H1 (cell line): ENCODE results near the gene ARMH1. TPM values are rescaled to one million over a fixed set of nuclear protein-coding genes. Genes with fewer than 3 reads are reported as not detected.

ENCODE experiments used
- CREB1 ChIP-seq: IDR thresholded peaks from 2 replicates; pipeline ENCODE4 v1.6.1; 2012; ENCODE audit warnings: inconsistent platforms
- CTBP2 ChIP-seq: IDR thresholded peaks from 2 replicates; pipeline ENCODE4 v1.7.0; 2011; ENCODE audit warnings: borderline replicate concordance, mild to moderate bottlenecking, moderate library complexity, mixed read lengths, low read length; ENCODE audit not compliant: insufficient read depth, insufficient read length
- E2F6 ChIP-seq: IDR thresholded peaks from 2 replicates; pipeline ENCODE4 v1.6.1; 2012; ENCODE audit warnings: inconsistent platforms
- EP300 ChIP-seq, 2 experiments: IDR thresholded peaks; 1 replicate in 1 of 2; 2 replicates in 1 of 2; pipeline ENCODE4 v1.6.1; 2011 to 2012; ENCODE audit warnings: low read depth in 2 of 2, low read length in 2 of 2, mild to moderate bottlenecking in 2 of 2, borderline replicate concordance in 1 of 2, inconsistent platforms in 1 of 2, moderate library complexity in 1 of 2
- GABPA ChIP-seq: IDR thresholded peaks from 2 replicates; pipeline ENCODE4 v1.6.1; 2011; ENCODE audit warnings: mild to moderate bottlenecking, low read length, moderate library complexity, borderline replicate concordance; ENCODE audit not compliant: insufficient read depth
- GTF2F1 ChIP-seq: IDR thresholded peaks from 2 replicates; pipeline ENCODE4 v1.6.1; 2012; ENCODE audit warnings: low read depth, low read length, improper control_type of control experiment, borderline replicate concordance
- MAX ChIP-seq: IDR thresholded peaks from 2 replicates; pipeline ENCODE4 v1.6.1; 2012; ENCODE audit warnings: inconsistent platforms
- PHF8 ChIP-seq: fragments of 200-600 bp; sonication (generic); conservative IDR thresholded peaks from 2 replicates; pipeline ENCODE4 v1.7.1; 2012; ENCODE audit warnings: low read depth, mild to moderate bottlenecking, inconsistent platforms, low read length, moderate library complexity
- POLR2A ChIP-seq, 2 experiments: IDR thresholded peaks; 1 replicate in 1 of 2; 2 replicates in 1 of 2; pipeline ENCODE4 v1.6.1; 2011; ENCODE audit warnings: low read depth in 2 of 2, low read length in 2 of 2, mild to moderate bottlenecking in 2 of 2; ENCODE audit errors: control extremely low read depth in 1 of 2
- POLR2AphosphoS5 ChIP-seq: IDR thresholded peaks from 2 replicates; pipeline ENCODE4 v1.6.1; 2011; ENCODE audit warnings: low read depth, low read length
- RBBP5 ChIP-seq: IDR thresholded peaks from 2 replicates; pipeline ENCODE4 v1.7.1; 2012; ENCODE audit warnings: low read depth, mild to moderate bottlenecking, inconsistent platforms, low read length, moderate library complexity, borderline replicate concordance
- RFX5 ChIP-seq: IDR thresholded peaks from 2 replicates; pipeline ENCODE4 v1.6.1; 2011; ENCODE audit warnings: low read depth, low read length, improper control_type of control experiment, borderline replicate concordance
- RXRA ChIP-seq: IDR thresholded peaks from 2 replicates; pipeline ENCODE4 v1.6.1; 2011; ENCODE audit warnings: low read depth, mild to moderate bottlenecking, low read length, moderate library complexity; ENCODE audit not compliant: insufficient read depth
- SP1 ChIP-seq: IDR thresholded peaks from 2 replicates; pipeline ENCODE4 v1.6.1; 2011; ENCODE audit warnings: low read depth, low read length
- SP4 ChIP-seq: IDR thresholded peaks from 2 replicates; pipeline ENCODE4 v1.6.1; 2012; ENCODE audit warnings: low read length, inconsistent platforms
- SUZ12 ChIP-seq: fragments of 200-600 bp; sonication (generic); IDR thresholded peaks from 2 replicates; pipeline ENCODE4 v1.6.1; 2012; ENCODE audit warnings: mild to moderate bottlenecking, inconsistent platforms, low read length, moderate library complexity, mixed read lengths
- TAF1 ChIP-seq: IDR thresholded peaks from 2 replicates; pipeline ENCODE4 v1.6.1; 2011; ENCODE audit warnings: mild to moderate bottlenecking, low read depth, low read length
- TAF7 ChIP-seq: optimal IDR thresholded peaks from 2 replicates; pipeline ENCODE3; 2011; ENCODE audit warnings: low read depth, mild to moderate bottlenecking, inconsistent platforms, low read length, moderate library complexity, borderline replicate concordance
- TBP ChIP-seq: IDR thresholded peaks from 2 replicates; pipeline ENCODE4 v1.6.1; 2011; ENCODE audit warnings: low read depth, low read length, improper control_type of control experiment
- TCF12 ChIP-seq: IDR thresholded peaks from 2 replicates; pipeline ENCODE4 v1.6.1; 2011; ENCODE audit warnings: low read depth, mild to moderate bottlenecking, low read length
- USF2 ChIP-seq: IDR thresholded peaks from 2 replicates; pipeline ENCODE4 v1.6.1; 2011; ENCODE audit warnings: low read length, improper control_type of control experiment
- YY1 ChIP-seq: IDR thresholded peaks from 2 replicates; pipeline ENCODE4 v1.6.1; 2011; ENCODE audit warnings: low read depth, mild to moderate bottlenecking, low read length
- polyA plus RNA-seq, 7 experiments: library from polyadenylated mRNA; depleted of rRNA in 3 of 7; stranded (reverse) in 5 of 7; unstranded in 2 of 7; fragments of >200 nt in 5 of 7; fragments of 200-250 nt in 2 of 7; gene quantifications; 1 replicate in 5 of 7; 2 replicates in 1 of 7; 4 replicates in 1 of 7; pipeline versions ENCODE4 v1.2.1 to v1.2.3, GENCODE V29; 2011 to 2013; ENCODE audit warnings: missing spikeins in 2 of 7, mixed read lengths in 2 of 7
- total RNA-seq: library from RNA; stranded (reverse); fragmentation: NEBNext Ultra II Directional; extraction: Animal tissue kit (Norgen Biotek cat#: 25700); gene quantifications from 2 replicates; pipeline ENCODE4 v1.2.1, GENCODE V29; 2021

Gene ARMH1
- total and polyA plus RNA-seq, 2 of the 8 experiments (the other 6 are each of a cell fraction or from before 2014, with no cell fraction given) = 0.82 to 0.85 TPM

GRCh38 chr1:44631647-44632539 lies 42.6 kb upstream of the ARMH1 start (continued):
- TF ChIP-seq EP300 (IDR thresholded peaks at IDR 0.05; ENCODE audit: borderline replicate concordance in 1 of 2, low read depth in 2 of 2, low read length in 2 of 2) (peak in 1 of 2 experiments; percentile 36; a peak in 1 of 3 replicates), GTF2F1 (peak; percentile 78), POLR2AphosphoS5 (peak; percentile 92), CREB1 (peak; percentile 48; the same call in 1 of the 2 replicates), TCF12 (no peak), USF2 (peak; percentile 88), SP4 (0 out of 2 replicates have a peak, but pooled peaks have one; percentile 18), PHF8 (peak; percentile 94), CTBP2 (peak; percentile 40), SUZ12 (no peak), TBP (peak; percentile 68), RXRA (no peak), RBBP5 (peak; percentile 65; the same call in 1 of the 2 replicates), GABPA (no peak), SP1 (no peak), YY1 (peak; percentile 96), POLR2A (IDR thresholded peaks at IDR 0.05; ENCODE audit: control extremely low read depth in 1 of 2, low read depth in 2 of 2, low read length in 2 of 2) (peak; percentile 61 to 97), MAX (peak; percentile 84), TAF1 (peak; percentile 95), RFX5 (no peak), TAF7 (peak; percentile 95), E2F6 (no peak)
- TF ChIP-seq, all 59 proteins: peak for 19
